Fibroblast of peridontal ligament (primary cell): ENCODE measurements around the gene RANBP3.

Source experiments
- DNase-seq: peaks from one replicate; pipeline ENCODE4 v3.0.0-alpha.2; 2010; ENCODE audit errors: extremely low read depth

The RANBP3 gene

GRCh38 chr19:5950741-5951140, 27.2 kb downstream of the RANBP3 start:
- DNase-seq, result no peak

DNA sequence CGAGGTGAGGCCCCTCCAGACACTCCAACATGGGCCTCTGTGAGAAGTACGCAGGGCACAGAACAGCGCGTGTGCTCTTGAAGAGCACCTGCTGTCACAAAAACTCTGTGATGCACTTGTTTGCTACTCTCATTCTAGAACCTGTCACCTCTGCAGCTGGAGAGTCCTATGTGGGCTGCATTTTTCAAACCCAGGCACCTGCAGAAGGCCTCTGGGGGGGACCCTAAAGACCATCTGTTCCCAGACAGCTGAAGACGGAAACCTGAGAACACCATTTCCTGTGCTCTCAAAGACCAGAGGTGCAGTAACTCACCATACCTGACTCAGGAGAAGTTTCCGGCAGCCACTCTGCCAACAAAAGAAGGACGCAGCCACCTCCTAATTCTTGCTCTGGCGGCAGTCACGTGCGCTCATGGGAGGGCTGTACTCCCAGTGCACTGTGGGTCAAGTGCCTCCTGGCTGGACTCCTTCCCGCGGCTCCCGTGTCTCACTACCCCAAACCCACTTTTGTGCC, 28.1 kb downstream of the RANBP3 start:
- no peak for DNase-seq

DNA sequence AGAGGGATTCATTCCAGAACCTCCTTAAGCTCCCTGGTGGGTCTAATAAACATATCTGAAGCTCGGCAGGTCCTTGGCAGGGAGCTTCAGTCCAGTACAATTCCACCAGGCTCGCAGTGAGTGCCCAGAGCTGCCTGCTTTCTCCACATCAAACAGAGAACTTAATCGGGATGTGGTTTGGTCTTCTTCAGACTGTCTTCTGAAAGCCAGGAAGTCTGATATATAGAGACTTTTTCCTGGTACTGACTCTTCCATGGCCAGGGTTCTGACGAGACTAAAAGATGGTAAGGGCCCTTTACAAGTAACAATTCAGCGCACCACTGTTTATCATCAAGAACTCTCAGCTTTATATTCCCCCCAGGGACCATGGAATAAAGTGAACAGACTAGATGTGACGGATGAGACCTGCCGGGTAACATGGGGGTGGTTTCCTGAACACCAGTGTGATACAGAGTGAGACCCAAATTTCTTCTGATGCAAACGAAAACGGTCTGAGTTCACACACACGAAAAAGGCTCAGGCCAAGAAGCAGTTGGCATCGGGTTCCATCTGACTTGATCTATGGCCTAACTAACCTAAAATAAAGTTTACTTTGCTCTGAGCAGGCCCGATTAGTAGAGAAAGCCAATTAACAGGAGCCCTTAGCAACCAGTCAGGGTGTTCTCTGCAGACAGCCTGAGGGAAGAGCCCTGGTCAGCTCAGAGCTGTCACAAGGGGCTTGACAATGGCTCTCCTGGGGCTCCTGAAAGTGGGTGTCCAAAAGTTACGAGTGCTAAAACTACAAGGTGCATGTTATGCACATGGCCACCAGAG, 29.0 kb downstream of the RANBP3 start:
- DNase-seq, result no peak

GRCh38 chr19:5947435-5947834, 30.5 kb downstream of the RANBP3 start:
- DNase-seq, result peak; percentile 53

DNA sequence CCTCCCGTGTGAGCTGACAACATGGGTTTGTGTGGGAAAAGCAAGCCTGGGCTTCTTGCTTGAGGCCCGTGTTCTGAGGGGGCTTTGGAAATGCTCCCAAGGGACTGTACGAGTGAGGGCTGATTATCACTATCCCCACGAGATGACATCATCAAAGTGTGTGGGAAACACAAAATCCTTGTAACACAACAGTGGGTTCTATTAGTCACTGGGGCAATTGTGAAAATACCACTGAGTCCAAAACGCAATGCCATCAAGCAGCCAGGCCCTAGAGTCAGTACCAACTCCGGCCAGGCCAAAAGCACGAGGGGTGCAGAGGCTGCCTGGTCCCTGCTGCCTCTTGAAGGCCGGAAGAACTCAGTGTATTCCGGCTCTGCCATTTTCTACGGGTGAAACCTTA, 34.3 kb downstream of the RANBP3 start:
- DNase-seq, result peak; percentile 64

- DNase-seq, result no peak
Observed at GRCh38 chr19:5943045-5943444, 34.9 kb downstream of the RANBP3 start.

GRCh38 chr19:5941673-5942072, 36.3 kb downstream of the RANBP3 start:
- DNase-seq, result no peak

DNA sequence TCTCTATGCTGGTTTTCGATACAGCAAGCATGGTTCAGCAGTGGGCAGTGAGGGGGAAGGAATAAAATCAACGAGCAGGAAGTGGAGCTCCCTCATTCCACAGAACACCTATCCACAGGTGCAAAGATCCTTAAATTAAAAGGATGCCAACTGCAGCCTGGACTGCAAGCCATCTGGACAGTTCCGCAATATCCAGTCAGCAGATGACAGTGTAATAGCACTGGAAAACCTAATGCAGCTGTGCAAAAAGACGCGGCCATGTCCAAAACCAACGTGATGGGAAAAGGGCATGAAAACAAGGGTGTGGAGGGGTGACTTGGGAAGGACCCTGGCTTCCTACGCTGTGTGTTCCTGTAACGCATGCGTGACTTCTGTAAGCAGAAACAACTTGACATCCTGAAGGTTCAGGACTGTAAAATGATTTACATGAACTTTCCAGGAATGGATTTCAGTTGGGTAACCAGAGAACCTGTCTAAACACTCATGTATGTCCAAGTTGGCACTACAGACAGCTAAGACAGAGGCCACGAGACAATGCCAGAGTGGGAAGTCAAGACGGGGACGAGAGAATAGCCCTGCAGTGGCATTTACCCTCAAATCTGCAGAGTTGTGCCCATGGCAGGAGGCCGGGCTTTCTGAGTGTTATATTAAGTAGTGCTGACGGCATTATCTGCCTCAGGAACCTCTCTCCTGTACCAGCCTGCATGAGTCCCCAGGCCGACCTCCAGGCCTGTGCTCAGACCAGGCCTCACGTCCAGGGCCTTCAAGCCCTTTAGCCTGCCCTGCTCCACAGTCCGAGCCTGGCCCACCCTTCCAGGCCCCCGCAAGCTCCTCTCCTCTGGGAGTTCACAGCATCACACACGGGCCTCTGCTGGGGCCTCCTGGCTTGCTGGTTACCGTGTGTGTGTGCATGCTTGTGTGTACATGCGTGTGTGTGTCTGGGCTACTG, 37.4 kb downstream of the RANBP3 start:
- DNase-seq, result no peak

DNA sequence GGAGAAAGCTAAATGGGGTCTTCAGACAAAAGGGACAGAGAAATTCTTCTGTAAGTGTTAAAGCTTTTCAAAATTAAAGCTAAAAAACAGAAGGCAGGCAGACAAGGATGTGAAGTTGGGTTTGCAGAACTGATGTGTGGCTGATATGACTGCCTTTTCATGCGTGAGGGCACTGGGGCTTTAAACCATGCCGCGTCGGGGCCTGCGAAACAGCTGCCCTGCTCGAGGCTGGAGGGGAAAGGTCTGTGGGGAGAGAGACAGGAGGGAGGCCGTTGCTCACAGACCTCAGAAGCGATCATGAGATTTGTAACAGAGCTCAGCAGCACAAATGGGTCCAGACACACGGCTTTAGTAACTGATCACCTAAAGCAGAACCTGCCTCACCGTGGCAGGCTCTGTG, 40.4 kb downstream of the RANBP3 start:
- no peak for DNase-seq

DNA sequence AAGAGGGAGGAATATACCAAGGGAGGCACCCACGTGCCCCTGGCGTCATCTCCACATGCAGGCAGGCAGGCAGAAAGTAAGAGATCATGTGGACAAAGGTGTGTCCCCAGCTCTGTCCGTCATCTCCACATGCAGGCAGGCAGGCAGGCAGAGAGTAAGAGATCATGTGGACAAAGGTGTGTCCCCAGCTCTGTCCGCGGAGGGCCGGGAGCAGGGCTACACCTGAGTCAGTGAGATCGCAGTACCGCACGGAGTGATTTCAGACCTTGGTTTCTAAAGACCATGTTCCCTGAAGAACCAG, 41.7 kb downstream of the RANBP3 start:
- no peak for DNase-seq

DNA sequence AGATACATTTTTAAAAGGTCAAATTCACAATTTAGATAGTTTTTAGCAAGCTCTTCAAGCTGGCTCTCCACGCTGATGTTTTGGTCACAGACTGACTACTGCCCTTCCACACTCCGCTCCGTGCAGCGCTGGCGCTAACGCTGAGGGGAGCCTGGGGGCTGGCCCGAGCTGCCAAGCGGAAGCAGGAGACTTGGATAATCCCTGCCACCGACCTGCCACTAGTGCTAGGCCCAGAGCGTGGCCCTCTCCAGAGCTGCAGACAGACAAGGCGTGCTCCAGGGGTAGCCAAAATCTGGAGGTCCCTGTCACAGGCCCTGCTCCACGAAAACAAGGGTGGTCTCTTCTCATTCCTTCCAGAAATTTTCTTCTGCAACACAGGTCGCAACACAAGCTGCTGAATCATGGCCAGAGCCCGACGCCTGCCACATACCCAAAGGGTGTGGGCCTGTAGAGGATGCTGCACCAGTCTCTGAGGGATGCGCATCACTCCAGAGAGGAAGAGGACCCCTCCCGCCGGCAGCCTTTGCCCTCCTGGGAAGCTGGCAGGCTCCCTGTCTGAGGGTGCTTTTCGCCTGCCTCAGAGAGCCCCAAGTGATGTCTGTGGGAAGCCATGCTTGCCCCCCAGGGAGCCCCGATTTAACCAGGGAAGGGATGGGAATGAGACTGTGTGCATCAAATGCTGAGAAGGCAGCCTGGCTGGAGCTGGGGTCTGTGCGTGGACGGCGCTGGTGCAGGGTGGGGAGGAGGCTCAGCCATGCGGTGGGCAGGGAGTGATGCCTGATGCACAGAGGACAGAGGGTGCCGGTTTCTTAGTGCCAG, 42.3 kb downstream of the RANBP3 start:
- DNase-seq, result peak; percentile 8

DNA sequence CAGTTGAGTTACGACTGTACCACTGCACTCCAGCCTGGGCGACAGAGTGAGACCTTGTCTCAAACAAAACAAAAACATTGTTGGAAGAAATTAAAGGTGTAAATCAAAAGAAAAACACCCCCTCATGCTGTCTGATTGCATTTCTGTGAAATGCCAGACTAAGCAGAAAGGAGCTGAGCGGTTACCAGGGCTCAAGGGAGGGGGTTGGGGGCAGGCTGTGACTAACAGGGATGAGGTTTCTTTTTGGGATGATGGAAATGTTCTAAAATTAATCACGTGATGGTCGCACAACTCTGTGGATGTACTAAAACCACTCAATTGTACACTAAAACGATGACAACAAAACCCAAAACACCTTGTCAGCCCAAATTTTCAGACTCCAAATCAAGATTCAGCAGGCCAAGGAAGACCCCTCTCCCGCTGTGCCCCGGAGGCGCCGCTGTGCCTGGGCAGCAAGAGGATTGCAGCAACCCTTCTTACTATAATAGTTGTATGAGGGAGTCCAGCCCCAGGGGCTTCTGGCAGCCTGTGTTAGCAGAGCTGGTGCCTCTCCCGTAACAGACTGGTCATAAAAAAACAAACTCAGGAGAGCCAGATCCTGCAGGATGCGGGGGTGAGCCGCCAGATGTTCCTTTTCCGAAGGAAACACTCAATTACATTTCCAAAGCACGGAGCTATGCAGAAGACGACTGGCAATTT, 43.0 kb downstream of the RANBP3 start:
- peak; percentile 71 for DNase-seq

DNA sequence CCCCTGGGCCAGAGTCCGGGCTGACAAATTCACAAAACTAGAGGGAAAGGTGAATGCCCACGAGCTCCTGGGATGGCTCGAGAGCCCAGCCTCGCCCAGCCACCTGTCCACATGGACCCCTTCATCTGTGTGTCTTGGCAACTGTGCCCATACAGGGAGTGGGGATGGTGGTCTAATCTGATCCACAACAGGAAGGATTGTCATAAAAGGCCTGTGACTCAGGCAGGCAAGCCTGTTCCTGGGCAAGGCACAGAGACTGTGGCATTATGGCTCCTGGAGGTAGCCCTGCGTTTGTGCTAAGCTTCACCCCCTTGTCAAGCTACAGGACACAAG, 43.9 kb downstream of the RANBP3 start:
- DNase-seq, result no peak

GRCh38 chr19:5933391-5934068, 44.4 kb downstream of the RANBP3 start:
- no peak for DNase-seq

DNA sequence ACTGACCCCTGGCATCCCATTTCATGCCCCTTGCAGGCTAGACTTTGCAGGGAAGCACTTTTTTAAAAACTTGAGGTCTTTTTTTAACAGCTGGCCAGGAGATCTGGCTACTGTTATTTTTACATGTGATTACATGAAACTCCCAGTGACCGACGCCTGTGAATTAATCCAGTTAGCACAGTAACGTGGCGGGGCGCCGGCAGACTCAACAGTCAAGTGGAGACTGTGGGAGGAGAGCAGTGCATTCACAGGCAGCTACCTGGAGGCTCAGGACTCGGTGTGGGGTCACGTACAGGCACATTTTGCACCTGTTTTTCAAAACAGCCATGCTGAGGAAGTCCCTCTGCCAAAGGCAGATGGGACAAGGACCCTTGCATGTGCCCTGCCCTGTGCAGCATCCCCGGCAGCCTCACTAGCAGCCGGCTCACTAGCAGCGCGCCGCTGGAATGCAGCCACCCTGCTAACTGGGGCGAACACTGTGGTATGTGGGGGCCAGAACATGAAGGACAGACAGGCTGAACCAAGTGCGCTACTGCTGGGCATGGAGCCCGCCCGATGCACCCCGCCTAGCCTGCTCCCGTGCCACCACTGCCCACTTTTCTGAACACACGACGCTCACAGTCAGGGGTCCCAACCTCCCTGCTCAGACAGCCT, 45.2 kb downstream of the RANBP3 start:
- DNase-seq, result no peak

DNA sequence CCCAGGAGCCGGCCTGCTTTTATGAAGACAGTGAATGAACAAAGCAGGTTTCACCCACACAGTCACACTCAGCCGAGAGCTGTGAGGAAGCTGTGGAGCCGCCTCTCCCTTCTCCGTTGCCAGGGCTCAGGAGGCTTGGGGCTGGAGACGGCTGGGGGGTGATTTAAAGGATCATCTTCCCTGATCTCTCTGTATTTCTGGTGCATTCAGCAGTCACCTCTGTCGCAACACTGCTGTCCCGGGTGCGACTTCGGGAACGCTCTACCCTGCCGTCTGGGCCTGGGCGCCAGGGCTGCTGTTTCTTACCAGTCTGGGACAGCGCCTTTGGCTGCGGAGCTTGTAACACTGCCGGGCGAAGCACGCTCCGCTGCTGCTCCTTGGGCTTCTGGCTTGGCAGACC, 45.8 kb downstream of the RANBP3 start:
- DNase-seq, result no peak

DNA sequence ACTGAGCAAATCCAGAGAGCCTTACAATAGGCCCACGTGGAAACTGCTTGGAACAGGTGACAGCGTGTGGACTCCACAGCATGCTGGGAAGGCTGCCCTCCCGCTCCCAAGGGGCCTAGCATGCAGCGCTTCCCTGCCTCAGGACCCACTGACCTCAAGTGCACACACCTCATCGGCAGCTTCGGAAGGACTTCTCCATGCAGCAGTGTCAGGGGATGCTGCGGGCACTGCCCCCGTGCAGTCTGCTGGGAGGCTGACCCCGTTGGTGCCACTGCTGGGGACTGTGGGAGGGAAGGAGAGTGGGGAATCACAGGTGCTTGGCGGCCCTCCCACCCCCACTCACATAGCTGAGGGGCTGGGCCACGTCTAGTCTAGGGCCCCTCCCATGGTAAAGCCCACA, 46.7 kb downstream of the RANBP3 start:
- DNase-seq, result no peak

- no peak for DNase-seq
Observed at GRCh38 chr19:5929625-5930024, 48.3 kb downstream of the RANBP3 start.

DNA sequence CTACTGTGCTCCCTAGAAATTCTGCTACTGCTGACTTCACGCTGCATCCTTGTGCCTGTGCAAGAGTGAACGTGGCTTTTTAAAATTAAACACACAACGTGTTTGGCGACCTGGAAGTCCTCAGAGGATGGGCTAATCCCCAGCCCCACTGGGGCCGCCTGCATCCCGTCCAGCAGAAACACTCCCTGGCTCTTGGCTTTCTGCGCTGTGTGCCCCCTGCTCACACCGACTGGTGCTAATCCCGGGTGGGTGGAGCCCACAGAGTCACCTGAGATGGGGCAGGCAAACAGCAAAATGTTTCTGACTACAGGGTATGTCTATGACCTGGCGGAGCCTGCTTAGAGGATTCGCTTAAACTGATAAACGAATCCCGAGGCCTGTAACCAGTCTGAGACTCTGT, 48.8 kb downstream of the RANBP3 start:
- no peak for DNase-seq

DNA sequence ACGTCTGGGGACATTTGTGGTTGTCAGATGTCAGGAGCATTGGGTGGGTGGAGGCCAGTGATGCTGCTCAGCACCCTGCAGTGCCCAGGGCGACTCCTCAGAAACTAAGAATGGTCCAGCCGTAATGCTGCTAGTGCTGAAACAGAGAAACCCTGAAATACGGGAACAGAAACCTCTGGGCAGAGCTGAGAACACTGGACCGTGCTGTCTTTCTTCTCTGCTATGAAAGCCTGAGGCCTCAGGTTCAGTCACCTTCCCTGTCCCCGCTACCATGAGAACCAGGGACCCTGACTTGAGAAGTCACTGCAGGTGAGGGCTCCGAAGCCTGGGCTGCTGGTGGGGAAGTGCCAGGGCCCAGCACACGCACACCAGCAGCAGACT, 50.5 kb downstream of the RANBP3 start:
- DNase-seq, result no peak
